BLaER1 (cell line): ENCODE results near the gene ZNF280C.
"Not testable (repeated sequence)": the region's sequence is repeated elsewhere in the genome, so short reads cannot be mapped to it uniquely, and the experiment has no call there.

Source experiments
- H3K27ac ChIP-seq: shearing (Covaris generic); formaldehyde crosslinking; 2 replicates; pipeline ENCODE4 v1.8.1; 2022
- H3K27me3 ChIP-seq: shearing (Covaris generic); formaldehyde crosslinking; 2 replicates; pipeline ENCODE4 v1.8.1; 2022
- H3K36me3 ChIP-seq: shearing (Covaris generic); formaldehyde crosslinking; 2 replicates; pipeline ENCODE4 v1.8.1; 2022
- H3K4me1 ChIP-seq: shearing (Covaris generic); formaldehyde crosslinking; 2 replicates; pipeline ENCODE4 v1.8.1; 2022
- H3K4me2 ChIP-seq: shearing (Covaris generic); formaldehyde crosslinking; 2 replicates; pipeline ENCODE4 v1.8.1; 2022
- H3K4me3 ChIP-seq: shearing (Covaris generic); formaldehyde crosslinking; 2 replicates; pipeline ENCODE4 v1.8.1; 2022
- H3K9ac ChIP-seq: shearing (Covaris generic); formaldehyde crosslinking; 2 replicates; pipeline ENCODE4 v1.8.1; 2022
- H3K9me3 ChIP-seq: shearing (Covaris generic); formaldehyde crosslinking; 2 replicates; pipeline ENCODE4 v1.8.1; 2022
- H4K20me1 ChIP-seq: shearing (Covaris generic); formaldehyde crosslinking; 2 replicates; pipeline ENCODE4 v1.8.1; 2022
- Cebpa-rat ChIP-seq: shearing (Covaris generic); IDR thresholded peaks from 2 replicates; pipeline ENCODE4 v1.8.1; 2022

ZNF280C gene

DNA sequence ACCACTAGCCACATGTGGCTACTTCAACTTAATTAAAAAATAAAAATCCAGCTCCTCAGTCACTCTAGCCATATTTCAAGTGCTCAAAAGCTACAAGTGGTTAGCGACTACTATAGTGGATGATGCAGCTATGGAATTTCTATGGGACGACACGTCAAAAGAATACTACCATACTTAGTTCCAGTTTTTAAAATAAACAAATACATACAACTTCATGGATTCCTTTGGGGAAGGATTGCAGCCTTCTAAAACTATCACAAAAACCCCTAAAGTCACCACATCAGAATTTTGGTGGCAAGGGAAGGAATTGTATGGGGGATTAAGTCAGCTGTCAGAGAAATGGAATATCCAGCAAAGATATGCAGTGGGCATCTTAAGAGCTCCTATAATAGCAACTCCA, 6.5 kb downstream of the ZNF280C start:
- no peak overlapping the region for H3K9ac ChIP-seq
- peaks cover 20% of the 10 kb centered on the region for H4K20me1 ChIP-seq
- no peak overlapping the region for H3K4me3 ChIP-seq
- no peak for TF ChIP-seq Cebpa-rat
- 0 out of 2 replicates have a peak, but pooled peaks cover 3% of the 10 kb centered on the region for H3K36me3 ChIP-seq
- no peaks in the 10 kb centered on the region for H3K9me3 ChIP-seq
- no peak overlapping the region for H3K27ac ChIP-seq
- no peak overlapping the region for H3K4me2 ChIP-seq
- peaks cover 47% of the 10 kb centered on the region for H3K27me3 ChIP-seq
- H3K4me1 ChIP-seq, result peaks cover 9% of the 10 kb centered on the region; the same call in 1 of the 2 replicates

DNA sequence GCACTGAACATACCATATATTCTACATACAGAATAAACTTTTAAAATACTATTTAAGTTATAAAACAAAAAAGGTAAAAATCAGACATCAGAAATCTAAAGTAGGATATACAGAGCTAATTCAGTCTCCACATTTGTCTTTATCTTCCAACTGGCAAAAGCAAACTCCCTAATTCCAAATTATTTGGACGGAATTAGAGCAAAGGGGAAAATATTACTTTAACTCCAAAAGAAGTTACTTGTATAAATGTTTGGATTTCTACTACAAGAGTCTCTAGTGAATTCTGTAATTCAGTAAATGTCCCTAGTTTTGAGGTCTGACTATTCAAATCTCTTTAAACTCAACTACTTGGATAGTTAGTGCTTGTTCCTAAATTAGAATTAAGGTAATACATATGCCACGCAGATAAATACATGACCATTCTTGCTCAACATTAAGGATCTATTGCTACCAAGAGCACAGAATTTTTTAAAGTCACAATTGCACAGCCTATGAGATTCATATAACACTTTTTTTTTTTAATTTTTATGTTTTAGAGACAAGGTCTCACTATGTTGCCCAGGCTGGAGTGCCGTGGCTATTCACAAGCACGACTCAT, 7.3 kb downstream of the ZNF280C start:
- H3K27me3 ChIP-seq, result peaks cover 49% of the 10 kb centered on the region
- H3K9ac ChIP-seq, result no peak overlapping the region
- no peak overlapping the region for H3K27ac ChIP-seq
- TF ChIP-seq Cebpa-rat, result no peak
- no peak overlapping the region for H3K4me3 ChIP-seq
- H3K4me1 ChIP-seq, result peaks cover 4% of the 10 kb centered on the region; the same call in 1 of the 2 replicates
- H4K20me1 ChIP-seq, result peaks cover 20% of the 10 kb centered on the region
- H3K4me2 ChIP-seq, result no peak overlapping the region
- 0 out of 2 replicates have a peak, but pooled peaks cover 3% of the 10 kb centered on the region for H3K9me3 ChIP-seq
- peaks cover 7% of the 10 kb centered on the region for H3K36me3 ChIP-seq

DNA sequence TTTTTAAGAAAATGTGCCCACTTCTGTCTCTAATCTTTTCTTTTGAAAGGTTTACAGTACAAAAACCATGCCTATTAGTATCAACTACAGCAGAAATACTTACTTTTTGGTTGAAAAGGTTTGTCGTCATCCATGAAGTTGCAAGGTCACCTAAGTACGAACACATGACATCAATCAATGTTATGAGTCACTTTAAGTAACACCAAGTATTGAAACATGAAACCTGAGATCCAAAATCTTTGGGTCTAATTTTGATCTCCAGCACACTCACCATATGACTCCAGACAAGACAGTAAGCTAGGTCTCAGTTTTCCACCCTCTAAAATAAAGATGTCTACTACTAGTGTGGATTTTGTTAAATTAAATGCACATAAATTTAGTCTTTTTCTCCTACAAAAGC, 8.4 kb downstream of the ZNF280C start:
- Histone ChIP-seq H3K27ac (no peak overlapping the region), H4K20me1 (peaks cover 20% of the 10 kb centered on the region), H3K4me1 (no peaks in the 10 kb centered on the region), H3K27me3 (peaks cover 60% of the 10 kb centered on the region), H3K4me2 (no peak overlapping the region), H3K9me3 (peaks cover 14% of the 10 kb centered on the region; the same call in 1 of the 2 replicates), H3K9ac (no peak overlapping the region), H3K36me3 (peaks cover 17% of the 10 kb centered on the region), H3K4me3 (no peak overlapping the region)
- no peak for TF ChIP-seq Cebpa-rat

DNA sequence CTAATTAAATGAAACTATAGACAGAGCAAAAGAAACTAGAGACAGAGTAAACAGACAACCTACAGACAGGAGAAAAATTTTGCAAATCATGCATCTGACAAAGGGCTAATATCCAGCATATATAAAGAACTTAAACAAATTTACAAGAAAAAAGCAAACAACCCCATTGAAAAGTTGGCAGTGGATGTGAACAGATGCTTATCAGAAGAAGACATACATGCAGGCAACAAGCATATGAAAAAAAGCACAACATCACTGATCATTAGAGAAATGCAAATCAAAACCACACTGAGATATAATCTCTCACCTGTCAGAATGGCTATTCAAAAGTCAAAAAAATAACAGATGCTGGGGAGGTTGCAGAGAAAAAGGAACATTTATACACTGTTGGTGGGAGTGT, 14.8 kb downstream of the ZNF280C start:
- no peak overlapping the region for H3K4me2 ChIP-seq
- peaks cover 15% of the 10 kb centered on the region; the same call in 1 of the 2 replicates for H3K9me3 ChIP-seq
- H3K4me1 ChIP-seq, result no peaks in the 10 kb centered on the region
- no peak overlapping the region for H3K4me3 ChIP-seq
- TF ChIP-seq Cebpa-rat, result no peak
- H3K36me3 ChIP-seq, result peaks cover 30% of the 10 kb centered on the region
- H3K9ac ChIP-seq, result no peak overlapping the region
- H3K27ac ChIP-seq, result no peak overlapping the region
- H3K27me3 ChIP-seq, result peaks cover 80% of the 10 kb centered on the region
- peaks cover 18% of the 10 kb centered on the region for H4K20me1 ChIP-seq

DNA sequence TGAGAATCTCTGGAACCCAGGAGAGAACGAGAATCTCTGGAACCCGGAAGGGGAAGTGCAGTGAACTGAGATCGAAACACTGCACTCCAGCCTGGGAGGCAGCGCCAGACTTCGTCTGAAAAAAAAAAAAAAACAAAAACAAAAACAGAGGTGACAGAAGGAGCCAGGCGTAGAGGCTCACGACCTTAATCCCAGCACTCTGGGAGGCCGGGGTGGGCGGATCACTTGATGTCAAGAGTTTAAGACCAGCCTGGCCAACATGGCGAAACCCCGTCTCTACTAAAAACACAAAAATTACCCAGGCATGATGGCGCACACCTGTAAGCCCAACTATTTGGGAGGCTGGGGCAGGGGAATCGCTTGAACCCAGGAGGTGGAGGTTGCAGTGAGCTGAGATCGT, 17.0 kb downstream of the ZNF280C start:
- H3K4me1 ChIP-seq, result no peaks in the 10 kb centered on the region
- H3K4me3 ChIP-seq, result no peak overlapping the region
- TF ChIP-seq Cebpa-rat, result no peak
- no peak overlapping the region for H3K27ac ChIP-seq
- peaks cover 29% of the 10 kb centered on the region for H4K20me1 ChIP-seq
- peaks cover 81% of the 10 kb centered on the region for H3K27me3 ChIP-seq
- no peak overlapping the region for H3K4me2 ChIP-seq
- H3K9ac ChIP-seq, result no peak overlapping the region
- H3K36me3 ChIP-seq, result peaks cover 45% of the 10 kb centered on the region
- H3K9me3 ChIP-seq, result peaks cover 14% of the 10 kb centered on the region; the same call in 1 of the 2 replicates

DNA sequence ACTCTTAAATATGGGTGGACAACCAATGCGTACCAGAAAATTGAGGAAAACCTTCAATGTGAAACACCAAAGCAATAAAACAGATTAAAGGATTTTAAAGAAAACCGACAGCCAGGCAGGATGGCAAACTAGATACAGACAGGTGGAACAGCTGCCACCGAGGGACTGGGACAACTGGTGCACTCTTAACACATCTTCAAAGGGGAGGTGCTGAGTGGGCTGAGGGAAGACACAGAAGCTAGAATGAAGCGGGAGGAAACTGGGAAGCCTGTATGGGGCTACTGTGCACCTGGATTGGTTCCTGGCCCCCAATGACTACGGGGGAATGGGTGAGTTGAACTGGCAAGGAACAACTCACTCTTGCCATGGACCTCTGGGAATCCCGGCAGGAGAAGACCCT, 20.7 kb downstream of the ZNF280C start:
- Histone ChIP-seq H3K9ac (no peak overlapping the region), H3K4me2 (no peak overlapping the region), H3K27me3 (peaks cover 79% of the 10 kb centered on the region)

DNA sequence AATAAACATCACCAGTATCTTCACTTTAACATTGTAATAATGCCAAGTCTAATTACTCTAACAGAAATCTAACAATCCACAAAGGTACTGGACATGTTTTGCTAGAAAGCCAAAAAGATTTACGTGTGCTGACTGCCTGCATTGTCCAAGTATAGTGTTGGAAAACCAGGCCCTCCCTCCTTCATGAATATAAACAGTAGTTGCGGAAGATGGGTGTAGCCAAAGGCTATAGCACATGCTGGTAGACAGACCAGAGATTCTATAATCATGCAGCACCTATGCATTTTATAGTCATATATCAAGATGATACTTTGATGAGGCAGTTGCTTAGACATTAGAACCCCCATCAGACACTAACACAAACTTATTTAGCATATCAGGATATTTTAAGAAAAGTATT, 22.6 kb downstream of the ZNF280C start:
- Histone ChIP-seq H3K9me3 (no peaks in the 10 kb centered on the region), H3K36me3 (peaks cover 60% of the 10 kb centered on the region), H3K4me2 (no peak overlapping the region), H3K27me3 (peaks cover 76% of the 10 kb centered on the region), H3K4me1 (no peaks in the 10 kb centered on the region), H3K4me3 (no peak overlapping the region), H3K27ac (no peak overlapping the region), H4K20me1 (peaks cover 35% of the 10 kb centered on the region), H3K9ac (no peak overlapping the region)
- TF ChIP-seq Cebpa-rat, result no peak

More for the DNA sequence above, 20.7 kb downstream of the ZNF280C start:
- Histone ChIP-seq H4K20me1 (peaks cover 32% of the 10 kb centered on the region), H3K36me3 (peaks cover 58% of the 10 kb centered on the region), H3K4me3 (no peak overlapping the region), H3K4me1 (no peaks in the 10 kb centered on the region), H3K27ac (no peak overlapping the region), H3K9me3 (no peaks in the 10 kb centered on the region)
- TF ChIP-seq Cebpa-rat, result no peak

DNA sequence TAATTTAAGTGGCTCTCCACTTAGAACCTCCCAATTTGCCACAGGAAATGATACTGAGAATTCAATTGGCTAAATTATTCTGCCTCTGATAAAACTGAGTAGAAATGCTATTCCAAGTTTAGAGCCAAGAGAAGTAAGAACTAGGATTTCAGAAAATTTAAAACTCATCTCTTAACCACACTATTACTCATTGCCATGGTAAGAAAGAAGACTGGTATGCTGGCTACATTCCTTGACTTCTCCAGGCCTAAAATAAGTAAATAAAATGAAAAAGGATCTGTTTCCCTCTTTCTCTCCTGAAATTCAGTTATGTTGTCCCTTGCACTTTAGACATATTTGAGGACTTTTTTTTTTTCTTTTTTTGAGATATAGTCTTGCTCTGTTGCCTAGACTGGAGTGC, 23.3 kb downstream of the ZNF280C start:
- Histone ChIP-seq H3K27me3 (peaks cover 77% of the 10 kb centered on the region), H3K9me3 (no peaks in the 10 kb centered on the region), H4K20me1 (peaks cover 30% of the 10 kb centered on the region), H3K4me3 (no peak overlapping the region), H3K9ac (no peak overlapping the region), H3K4me2 (no peak overlapping the region), H3K36me3 (peaks cover 60% of the 10 kb centered on the region), H3K4me1 (no peaks in the 10 kb centered on the region), H3K27ac (no peak overlapping the region)
- no peak for TF ChIP-seq Cebpa-rat

DNA sequence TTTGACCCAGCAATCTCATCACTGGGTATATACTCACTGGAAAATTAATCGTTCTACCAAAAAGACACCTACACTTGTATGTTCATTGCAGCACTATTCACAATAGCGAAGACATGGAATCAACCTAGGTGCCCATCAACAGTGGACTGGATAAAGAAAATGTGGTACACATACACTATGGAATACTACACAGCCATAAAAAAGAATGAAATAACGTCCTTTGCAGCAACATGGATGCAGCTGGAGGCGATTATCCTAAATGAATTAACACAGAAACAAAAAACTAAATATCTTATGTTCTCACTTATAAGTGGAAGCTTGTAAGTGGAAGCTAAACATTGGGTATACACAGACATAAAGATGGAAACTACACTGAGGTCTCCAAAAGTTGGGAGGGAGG, 37.5 kb downstream of the ZNF280C start:
- H3K4me1 ChIP-seq, H3K4me2 ChIP-seq, H3K27ac ChIP-seq, H3K9ac ChIP-seq, H3K9me3 ChIP-seq, H3K4me3 ChIP-seq, H4K20me1 ChIP-seq: not testable (repeated sequence)
- H3K27me3 ChIP-seq, result peaks cover 63% of the 10 kb centered on the region
- peaks cover 52% of the 10 kb centered on the region; the same call in 1 of the 2 replicates for H3K36me3 ChIP-seq

DNA sequence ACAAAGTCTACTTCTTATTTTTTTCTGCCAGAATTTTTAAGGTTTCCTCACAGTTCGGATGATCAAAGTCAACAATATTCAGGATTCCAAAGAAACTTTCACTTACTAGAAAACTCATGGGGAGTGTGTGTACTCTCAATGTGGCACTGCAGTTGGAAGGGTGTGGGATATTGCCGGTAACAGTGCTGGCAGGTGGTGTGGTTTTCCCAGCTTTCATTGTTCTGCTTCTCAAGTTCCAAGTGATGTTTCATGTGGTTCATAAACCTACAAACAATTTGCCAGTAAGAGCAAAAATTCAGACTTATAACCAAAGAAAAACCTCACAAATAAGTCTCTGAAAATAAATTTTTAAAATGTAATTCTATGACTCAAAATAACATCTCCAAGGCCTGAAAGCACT, 39.8 kb downstream of the ZNF280C start:
- Histone ChIP-seq H3K4me2 (no peak overlapping the region), H3K27me3 (peaks cover 66% of the 10 kb centered on the region), H3K4me3 (no peak overlapping the region), H3K4me1 (no peaks in the 10 kb centered on the region), H3K36me3 (peaks cover 54% of the 10 kb centered on the region; the same call in 1 of the 2 replicates), H3K9ac (no peak overlapping the region), H3K9me3 (no peaks in the 10 kb centered on the region), H4K20me1 (peaks cover 18% of the 10 kb centered on the region; the same call in 1 of the 2 replicates), H3K27ac (no peak overlapping the region)
- TF ChIP-seq Cebpa-rat, result no peak
